HG03060 (cell line): ENCODE measurements around the gene WASF2.
"Not testable (repeated sequence)": the region's sequence is repeated elsewhere in the genome, so short reads cannot be mapped to it uniquely, and the experiment has no call there.

Experiments
- ATAC-seq: cut with Tn5 transposase; IDR thresholded peaks from one replicate; pipeline ENCODE4 v1.9.1; 2021; ENCODE audit warnings: low read depth, moderate number of reproducible peaks; ENCODE audit not compliant: unreplicated experiment

The WASF2 gene

DNA sequence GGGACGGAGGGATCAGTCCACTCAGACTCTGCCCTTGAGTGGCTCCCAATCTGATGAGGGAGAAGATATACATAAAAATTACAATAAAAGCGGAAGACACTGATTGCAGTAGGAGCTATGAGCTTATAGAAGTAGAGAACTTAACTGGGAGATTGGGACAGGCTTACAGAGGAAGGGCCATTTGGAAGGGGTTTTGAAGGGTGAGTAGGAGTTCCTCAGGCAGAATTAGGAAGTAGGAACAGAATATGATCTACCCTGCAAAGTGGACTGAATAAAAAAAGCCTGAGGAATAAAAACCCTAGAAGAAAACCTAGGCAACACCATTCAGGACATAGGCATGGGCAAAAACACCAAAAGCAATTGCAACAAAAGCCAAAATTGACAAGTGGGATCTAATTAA is 9.2 kb upstream of the WASF2 start:
- ATAC-seq: no peak

DNA sequence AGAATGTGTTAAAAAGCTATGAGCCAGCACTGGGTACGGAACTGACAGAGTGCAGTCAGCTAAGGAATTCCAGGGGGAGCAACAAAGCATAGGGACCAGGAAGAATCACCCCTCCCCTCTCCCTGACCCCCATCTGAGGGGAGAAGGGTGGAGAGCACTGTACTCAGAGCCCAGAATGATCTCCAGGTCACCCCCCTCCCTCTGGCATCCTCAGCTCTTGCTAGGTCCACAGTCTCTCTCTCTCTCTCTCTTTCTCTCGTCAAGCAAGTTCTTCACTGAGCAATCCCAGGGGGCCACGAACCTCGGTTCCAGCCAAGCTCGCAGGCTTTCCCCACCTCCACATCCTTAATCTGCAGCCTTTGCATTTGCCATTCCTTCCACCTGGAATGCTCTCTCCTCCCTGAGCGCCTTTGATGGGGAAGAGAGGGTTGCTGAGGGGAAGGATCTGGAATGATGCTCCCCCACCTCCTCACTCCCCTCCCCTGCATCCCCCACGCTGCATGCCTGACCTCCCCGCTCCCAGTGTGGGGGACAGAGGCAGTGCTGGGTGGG is 6.7 kb upstream of the WASF2 start:
- no peak for ATAC-seq

DNA sequence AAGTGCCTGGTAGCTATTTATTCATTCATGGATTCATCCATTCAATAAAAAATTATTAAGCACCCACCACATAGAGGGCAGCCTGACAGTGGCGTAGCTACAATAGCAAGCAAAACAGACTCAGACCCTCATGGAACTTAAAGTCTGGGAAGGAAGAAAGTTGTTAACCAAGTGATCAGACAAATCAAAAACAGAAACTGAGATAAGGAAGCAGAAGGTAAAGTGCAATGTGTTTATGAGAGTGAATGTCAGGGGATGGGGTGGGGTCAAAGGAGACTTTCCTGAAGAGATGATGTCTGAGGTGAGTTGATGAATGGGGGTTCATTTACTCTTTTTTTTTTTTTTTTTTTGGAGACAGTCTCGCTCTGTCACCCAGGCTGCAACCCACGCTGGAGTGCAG is 2.8 kb upstream of the WASF2 start:
- ATAC-seq: no peak

DNA sequence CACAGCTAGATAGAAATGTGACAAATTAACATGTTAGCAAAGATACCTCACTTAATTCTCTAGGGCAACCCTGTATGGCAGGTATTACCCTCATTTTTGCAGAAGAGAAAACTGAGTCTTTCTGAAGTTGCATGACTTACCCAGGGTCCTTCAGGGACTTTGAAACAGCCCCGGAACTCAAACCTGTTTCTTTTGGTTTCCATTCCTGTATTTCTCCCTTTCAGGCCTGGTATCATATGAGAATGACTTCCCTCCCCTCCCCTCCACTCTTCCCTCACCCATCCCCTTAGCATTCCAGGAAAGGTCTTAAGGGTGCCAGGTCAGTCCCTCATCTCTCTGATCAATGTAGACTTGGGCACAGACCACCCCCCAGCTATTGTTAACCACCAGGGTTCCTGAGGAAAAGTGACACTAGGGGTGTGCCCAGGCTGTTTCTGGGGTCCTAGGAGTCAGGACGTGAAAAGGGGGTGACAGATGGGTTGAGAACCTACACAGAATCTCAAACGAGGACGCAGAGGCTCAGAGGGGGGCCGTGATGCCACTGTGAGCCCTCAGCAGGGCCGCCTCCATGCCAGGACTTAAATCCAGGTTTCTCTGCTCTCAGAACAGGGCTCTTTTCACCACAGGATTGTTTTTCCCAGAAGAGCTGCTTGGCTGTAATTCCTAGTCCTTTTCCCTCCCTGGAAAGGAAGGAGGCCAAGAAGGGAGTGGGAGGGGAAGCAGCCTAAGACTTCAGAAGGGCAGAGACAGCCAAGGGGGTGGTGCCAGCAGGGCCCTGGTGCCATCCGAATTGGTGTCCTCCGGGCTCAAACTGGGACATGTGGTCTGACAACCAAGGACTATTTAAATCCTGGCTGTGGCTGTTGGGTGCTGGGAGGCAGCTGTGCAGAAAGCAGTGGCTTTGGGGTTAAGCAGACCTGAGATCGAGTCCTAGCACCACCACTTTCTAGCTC is 2.1 kb upstream of the WASF2 start:
- ATAC-seq: no peak

DNA sequence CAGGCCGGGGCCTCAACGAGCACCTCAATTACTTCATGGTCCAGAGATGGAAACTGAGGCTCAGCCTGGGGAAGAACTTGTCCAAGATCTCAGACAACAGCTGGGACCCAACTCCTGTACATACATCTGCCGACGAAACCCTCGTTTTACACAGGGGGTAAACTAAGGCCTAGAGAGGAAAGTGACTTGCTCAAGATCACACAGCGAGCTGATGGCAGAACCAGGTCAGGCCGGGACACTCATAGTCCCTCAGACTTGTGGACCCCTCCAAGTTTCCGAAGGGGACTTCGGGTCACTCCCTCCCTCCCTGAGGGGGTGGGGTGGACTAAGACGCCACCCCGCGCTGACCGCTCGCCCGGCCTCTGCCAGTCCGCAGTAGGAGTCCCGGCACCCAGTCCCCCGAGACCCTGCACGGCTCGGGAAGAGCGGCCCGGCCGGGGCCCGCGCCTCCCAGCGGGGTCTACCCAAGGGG is 430 bp downstream of the WASF2 start:
- ATAC-seq: no peak

DNA sequence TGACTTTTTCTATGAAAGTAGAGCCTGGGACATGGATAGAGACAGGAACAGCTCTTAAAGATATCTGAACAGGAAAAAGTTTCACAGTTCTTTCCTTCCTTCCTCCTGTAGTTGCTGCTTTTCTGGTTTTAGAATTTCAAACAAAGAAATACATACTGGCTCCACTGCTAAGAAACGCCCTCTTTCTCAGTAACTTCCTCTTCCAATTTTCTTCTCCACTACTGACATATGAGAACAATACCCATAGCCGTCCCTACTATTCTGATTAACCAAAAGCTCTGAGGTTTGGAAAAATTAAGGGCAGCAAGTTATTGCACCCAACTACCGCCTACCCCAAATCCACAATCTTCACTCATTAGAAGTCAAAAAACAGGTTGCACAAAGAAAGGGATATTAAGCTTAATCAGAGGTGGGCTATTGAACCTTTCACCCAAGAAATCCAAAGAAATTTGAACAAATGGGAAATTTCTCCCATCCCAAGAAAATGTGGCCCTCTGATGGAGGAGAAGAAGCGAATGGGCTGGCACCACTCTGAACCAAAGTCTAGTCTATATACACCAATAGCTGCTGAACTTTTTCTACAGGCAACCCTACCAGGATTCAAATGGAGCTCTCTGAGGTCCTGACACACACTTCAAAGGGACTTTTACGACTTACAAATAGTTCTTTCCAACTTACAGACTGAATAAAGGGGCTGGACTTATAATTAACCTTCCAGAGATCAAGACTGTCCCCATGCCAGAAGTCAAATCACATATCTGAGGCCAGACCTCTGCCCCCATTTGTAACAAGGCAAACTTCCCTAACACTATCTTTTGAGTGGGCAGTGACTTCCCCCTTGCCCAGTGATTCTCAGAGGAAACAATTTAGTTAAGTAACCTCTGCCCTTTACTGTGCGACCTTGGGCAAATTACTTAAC is 1.7 kb downstream of the WASF2 start:
- no peak for ATAC-seq

DNA sequence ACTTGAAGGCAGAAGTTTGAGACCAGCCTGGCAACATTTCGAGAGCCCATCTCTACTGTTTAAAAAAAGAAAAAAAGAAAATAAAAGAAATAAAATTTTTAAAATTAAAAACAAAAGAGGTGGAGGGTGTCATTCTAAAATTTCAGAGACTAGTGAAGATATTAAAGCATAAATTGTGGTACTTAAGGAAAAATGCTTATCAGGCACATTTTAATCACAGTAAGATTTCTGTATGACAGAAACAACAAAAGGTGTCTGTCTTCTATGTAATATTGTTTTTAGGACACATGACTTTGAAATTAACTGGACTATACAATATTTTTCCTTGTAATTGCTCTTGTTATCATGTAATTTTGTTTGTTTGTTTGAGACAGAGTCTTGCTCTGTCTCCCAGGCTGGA is 4.6 kb downstream of the WASF2 start:
- ATAC-seq: no peak

DNA sequence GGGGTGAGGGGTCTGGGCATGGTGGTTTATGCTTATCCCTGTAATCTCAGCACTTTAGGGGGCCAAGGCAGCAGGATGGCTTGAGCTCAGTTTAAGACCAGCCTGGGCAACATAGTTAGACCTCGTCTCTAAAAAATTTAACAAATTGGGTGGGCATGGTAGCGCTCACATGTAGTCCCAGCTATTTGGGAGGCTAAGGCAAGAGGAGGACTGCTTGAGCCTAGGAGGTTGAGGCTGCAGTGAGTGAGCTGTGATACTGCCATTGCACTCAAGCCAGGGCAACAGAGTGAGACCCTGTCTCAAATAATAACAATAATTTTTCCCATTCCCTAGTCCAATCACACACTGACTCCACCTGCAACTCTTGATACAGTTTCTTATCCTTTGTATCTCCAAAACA is 6.3 kb downstream of the WASF2 start:
- ATAC-seq: no peak

DNA sequence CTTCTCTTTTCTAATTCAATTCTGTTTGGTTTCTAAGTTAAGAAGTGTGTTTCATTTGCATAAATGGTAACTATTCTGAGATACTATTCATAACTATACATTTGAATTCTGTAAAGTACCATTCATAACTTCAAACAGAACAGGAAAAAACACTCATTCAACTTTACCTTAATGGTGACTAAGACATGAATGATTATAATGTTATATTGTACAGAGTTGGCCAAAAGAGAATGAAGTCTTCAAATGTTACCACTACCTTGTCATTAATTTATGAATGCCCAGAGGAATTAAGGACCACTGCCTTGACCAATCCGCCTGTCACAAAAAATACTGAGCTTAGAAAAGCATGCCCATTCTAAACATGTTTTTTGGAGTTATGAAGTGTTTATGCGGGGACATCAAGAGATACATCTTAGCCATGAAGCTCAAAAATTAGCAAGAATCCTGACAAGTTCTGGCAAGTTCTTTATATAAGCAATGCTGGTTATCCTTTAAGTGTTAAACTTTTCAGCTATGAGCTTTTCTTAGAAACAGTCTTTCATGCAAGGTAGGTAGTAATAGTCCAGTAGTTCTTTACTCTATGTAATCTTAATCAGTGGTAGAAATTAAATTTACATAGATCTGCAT is 7.9 kb downstream of the WASF2 start:
- peak; percentile 33 for ATAC-seq

DNA sequence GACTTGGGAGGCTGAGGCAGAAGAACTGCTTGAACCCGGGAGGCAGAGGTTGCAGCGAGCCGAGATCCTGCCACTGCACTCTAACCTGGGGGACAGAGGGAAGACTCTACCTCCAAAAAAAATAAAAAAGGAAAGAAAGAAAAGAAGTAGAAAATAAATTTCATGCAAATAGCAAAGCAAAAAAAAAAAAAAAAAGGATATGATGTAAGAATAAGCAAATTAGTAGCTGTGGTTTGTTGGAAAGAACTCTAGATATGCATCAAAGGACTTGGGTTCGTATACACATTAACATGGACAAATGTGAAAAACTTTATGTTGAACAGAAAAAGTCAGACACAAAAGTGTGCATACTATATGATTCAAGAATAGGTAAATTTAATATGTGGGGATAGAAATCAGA is 11.9 kb downstream of the WASF2 start:
- no peak for ATAC-seq

DNA sequence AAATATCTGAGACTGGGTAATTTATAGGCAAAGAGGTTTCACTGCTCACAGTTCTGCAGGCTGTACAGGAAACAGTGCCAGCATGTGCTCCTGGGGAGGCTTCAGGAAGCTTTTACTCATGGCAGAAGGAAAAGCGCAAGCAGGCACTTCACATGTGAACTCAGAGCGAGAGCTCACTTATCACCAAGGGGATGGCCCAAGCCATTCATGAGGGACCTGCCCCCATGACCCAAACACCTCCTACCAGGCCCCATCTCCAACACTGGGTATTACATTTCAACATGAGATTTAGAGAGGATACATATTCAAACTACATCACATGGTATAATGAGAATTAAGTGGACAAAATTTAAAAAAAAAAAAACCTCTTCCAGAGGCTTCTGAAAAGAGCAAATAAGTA is 13.7 kb downstream of the WASF2 start:
- ATAC-seq: no peak

DNA sequence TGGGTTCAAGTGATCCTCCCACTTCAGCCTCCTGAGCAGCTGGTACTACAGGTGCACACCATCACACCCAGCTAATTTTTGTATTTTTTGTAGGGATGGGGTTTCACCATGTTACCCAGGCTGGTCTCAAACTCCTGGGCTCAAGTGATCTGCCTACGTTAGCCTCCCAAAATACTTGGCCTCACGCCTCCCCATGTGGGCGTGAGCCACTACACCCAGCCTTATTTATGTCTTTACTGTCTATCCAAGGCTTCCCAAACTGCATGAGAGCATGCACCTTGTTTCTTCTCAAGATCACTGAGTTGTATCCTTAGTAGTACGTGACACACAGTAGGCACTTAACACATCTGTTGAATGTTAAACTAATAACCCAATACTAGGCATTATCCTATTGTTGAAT is 14.2 kb downstream of the WASF2 start:
- no peak for ATAC-seq

DNA sequence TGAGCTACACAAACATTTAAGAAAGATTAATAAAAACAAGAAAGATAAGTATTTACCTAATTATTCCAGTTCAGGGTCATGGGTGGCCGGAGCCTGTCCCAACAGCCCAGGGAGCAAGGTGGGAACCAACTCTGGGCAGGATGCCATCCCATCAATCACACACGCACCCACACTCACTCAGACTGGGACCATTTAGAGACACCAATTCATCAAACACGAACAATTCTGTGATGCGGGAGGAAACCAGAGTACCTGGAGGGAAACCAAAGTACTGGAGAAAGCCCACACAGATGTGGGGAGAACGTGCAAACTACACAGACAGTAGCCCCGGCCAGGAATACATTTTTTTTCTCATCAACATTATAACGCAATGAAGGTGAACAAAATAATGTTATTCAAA is 16.2 kb downstream of the WASF2 start:
- no peak for ATAC-seq

DNA sequence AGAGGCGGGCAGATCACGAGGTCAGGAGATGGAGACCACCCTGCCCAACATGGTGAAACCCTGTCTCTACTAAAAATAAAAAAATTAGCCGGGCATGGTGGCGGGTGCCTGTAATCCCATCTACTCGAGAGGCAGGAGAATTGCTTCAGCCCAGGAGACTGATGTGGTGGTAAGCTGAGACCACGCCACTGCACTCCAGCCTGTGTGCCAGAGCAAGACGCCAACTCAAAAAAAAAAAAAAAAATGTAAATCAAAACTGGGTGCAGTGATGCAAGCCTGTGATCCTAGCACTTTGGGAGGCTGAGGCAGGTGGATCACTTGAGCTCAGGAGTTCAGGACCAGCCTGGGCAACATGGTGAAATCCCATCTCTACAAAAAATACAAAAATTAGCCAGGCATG is 17.9 kb downstream of the WASF2 start:
- not testable (repeated sequence) for ATAC-seq

DNA sequence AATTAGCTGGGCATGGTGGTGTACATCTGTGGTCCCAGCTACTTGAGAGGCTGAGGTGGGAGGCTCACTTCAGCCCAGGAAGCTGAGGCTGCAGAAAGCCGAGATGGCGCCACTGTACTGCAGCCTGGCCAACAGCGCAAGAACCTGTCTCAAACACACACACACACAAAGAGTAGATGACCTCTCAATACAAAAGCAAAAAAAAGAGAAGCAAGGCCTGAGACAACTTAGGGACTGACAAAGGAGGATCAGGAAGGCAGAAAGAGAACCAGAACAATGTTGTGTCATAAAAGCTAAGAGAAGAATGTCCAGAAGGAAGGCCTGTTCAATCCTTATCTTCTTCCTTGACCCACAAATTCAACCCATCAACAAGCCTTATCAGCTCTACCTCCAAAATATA is 18.5 kb downstream of the WASF2 start:
- ATAC-seq: no peak

DNA sequence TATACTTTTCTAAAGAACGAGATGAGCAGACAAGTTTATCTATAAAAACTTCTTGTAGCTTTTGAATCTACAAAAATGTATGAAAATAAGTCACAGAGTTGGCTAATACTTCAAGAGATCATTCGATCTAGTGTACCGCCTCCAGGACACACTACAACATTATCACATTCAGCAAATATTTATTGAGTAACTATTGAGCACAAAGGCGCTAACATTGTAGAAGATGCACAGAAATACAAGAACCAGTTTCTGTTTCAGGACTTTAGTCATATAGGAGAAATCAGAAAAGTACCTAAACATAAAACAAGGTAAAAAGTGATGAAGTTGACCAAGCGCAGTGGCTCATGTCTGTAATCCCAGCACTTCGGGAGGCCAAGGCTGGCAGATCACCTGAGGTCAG is 20.6 kb downstream of the WASF2 start:
- ATAC-seq: no peak

DNA sequence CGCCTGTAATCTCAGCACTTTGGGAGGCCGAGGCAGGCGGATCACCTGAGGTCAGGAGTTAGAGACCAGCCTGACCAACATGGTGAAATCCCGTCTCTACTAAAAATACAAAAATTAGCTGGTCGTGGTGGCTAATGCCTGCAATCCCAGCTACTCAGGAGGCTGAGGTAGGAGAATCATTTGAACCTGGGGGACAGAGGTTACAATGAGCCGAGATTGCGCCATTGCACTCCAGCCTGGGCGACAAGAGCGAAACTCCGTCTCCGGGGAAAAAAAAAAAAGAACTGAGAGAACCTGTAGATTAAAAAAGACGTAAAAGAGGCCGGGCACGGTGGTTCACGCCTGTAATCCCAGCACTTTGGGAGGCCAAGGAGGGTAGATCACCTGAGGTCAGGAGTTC is 21.6 kb downstream of the WASF2 start:
- not testable (repeated sequence) for ATAC-seq

DNA sequence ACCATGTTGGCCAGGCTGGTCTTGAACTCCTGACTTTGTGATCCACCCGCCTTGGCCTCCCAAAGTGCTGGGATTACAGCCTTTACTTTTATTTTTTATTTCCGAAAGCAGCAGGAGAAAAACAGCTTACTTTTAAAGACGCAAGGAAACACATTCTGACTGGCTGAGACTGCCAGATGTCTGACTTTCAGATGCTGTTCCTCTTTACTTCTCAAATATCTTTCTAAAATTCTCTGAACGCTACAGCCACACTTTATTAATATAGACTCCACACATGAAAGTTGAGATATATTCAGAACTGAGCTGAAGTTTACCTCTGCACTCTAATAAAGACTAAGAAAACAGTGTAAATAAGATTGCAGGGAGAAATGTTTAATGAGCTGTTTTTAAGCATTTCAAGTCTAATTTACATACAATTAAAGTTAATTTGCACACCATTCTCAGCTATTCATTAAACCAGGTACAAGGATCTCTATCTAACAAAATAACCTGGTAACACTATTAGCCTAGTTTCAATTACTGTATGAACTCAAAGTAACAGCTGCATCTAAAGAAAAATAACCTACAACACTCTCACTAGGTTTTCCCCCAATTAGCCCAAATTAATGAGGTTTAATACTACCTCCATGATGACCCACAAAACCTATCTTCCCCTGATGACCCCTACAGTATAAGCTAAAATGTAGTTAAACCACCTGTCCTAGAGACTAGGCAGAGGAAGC is 24.9 kb downstream of the WASF2 start:
- no peak for ATAC-seq

DNA sequence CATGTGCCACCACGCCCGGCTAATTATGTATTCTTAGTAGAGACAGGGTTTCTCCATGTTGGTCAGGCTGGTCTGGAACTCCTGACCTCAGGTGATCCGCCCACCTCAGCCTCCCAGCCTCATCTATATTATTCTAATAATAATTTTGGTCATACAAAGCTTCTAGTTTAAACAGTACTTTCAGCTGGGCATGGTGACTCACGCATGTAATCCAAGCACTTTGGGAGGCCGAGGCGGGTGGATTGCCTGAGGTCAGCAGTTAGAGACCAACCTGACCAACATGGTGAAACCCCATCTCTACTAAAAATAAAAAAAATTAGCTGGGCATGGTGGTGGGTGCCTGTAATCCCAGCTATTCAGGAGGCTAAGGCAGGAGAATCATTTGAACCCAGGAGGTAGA is 26.1 kb downstream of the WASF2 start:
- not testable (repeated sequence) for ATAC-seq

DNA sequence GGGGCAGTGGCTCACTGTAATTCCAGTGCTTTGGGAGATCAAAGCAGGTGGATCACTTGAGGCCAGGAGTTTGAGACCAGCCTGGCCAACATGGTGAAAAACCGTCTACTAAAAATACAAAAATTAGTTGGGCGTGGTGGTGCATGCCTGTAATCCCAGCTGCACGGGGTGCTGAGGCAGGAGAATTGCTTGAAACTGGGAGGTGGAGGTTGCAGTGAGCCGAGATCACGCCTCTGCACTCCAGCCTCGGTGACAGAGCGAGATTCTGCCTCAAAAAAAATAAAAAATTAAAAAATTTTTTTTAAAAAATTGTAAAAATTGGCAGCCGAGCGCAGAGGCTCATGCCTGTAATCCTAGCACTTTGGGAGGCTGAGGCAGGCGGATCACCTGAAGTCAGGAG is 31.4 kb downstream of the WASF2 start:
- ATAC-seq: not testable (repeated sequence)
